ENCODE measurements around the gene MKI67.
A peak's percentile ranks its signal among the peaks of the same experiment; 100 is the strongest.
"Not testable (repeated sequence)": the region's sequence is repeated elsewhere in the genome, so short reads cannot be mapped to it uniquely, and the experiment has no call there.

MKI67 gene

GRCh38 chr10:128151031-128151430 lies 24.8 kb upstream of the MKI67 start:
- DNase-seq: no peak
- in situ Hi-C loops (cut with MboI; ENCODE audit: low pct_unique_long_range_greater_than_20kb, low sequenced_read_pairs): no loop called here

GRCh38 chr10:128150561-128150960 lies 24.3 kb upstream of the MKI67 start:
- in situ Hi-C loops (cut with MboI; ENCODE audit: low pct_unique_long_range_greater_than_20kb, low sequenced_read_pairs): no loop called here
- DNase-seq: no peak

- DNase-seq: peak; percentile 78
- in situ Hi-C loops (cut with MboI; ENCODE audit: low pct_unique_long_range_greater_than_20kb, low sequenced_read_pairs): no loop called here
Observed at GRCh38 chr10:128150045-128150493, 23.8 kb upstream of the MKI67 start.

- in situ Hi-C loops (cut with MboI; ENCODE audit: low pct_unique_long_range_greater_than_20kb, low sequenced_read_pairs): loop anchor here (10.0 kb wide), 1 partner anchor 75 kb away; no protein-coding TSS in a partner anchor
- DNase-seq: no peak
Observed at GRCh38 chr10:128149267-128150014, 23.2 kb upstream of the MKI67 start.

GRCh38 chr10:128147669-128148068 lies 21.4 kb upstream of the MKI67 start:
- DNase-seq: no peak
- in situ Hi-C loops (cut with MboI; ENCODE audit: low pct_unique_long_range_greater_than_20kb, low sequenced_read_pairs): loop anchor here (10.0 kb wide), 1 partner anchor 73 kb away; no protein-coding TSS in a partner anchor

GRCh38 chr10:128147064-128147463 lies 20.8 kb upstream of the MKI67 start:
- no peak for DNase-seq
- in situ Hi-C loops (cut with MboI; ENCODE audit: low pct_unique_long_range_greater_than_20kb, low sequenced_read_pairs): loop anchor here (10.0 kb wide), 1 partner anchor 72 kb away; no protein-coding TSS in a partner anchor

GRCh38 chr10:128144547-128144946 lies 18.3 kb upstream of the MKI67 start:
- in situ Hi-C loops (cut with MboI; ENCODE audit: low pct_unique_long_range_greater_than_20kb, low sequenced_read_pairs): loop anchor here (10.0 kb wide), 1 partner anchor 70 kb away; no protein-coding TSS in a partner anchor
- DNase-seq: no peak

- DNase-seq: no peak
- in situ Hi-C loops (cut with MboI; ENCODE audit: low pct_unique_long_range_greater_than_20kb, low sequenced_read_pairs): loop anchor here (10.0 kb wide), 1 partner anchor 69 kb away; no protein-coding TSS in a partner anchor
Observed at GRCh38 chr10:128143531-128143930, 17.3 kb upstream of the MKI67 start.

- DNase-seq: no peak
- in situ Hi-C loops (cut with MboI; ENCODE audit: low pct_unique_long_range_greater_than_20kb, low sequenced_read_pairs): loop anchor here (10.0 kb wide), 1 partner anchor 66 kb away; no protein-coding TSS in a partner anchor
Observed at GRCh38 chr10:128140425-128140824, 14.2 kb upstream of the MKI67 start.

GRCh38 chr10:128138429-128138828 lies 12.2 kb upstream of the MKI67 start:
- in situ Hi-C loops (cut with MboI; ENCODE audit: low pct_unique_long_range_greater_than_20kb, low sequenced_read_pairs); DNase-seq: not testable (repeated sequence)

- no peak for DNase-seq
- in situ Hi-C loops (cut with MboI; ENCODE audit: low pct_unique_long_range_greater_than_20kb, low sequenced_read_pairs): no loop called here
Observed at GRCh38 chr10:128137877-128138276, 11.7 kb upstream of the MKI67 start.

- in situ Hi-C loops (cut with MboI; ENCODE audit: low pct_unique_long_range_greater_than_20kb, low sequenced_read_pairs): no loop called here
- DNase-seq: no peak
Observed at GRCh38 chr10:128130051-128130450, 3.8 kb upstream of the MKI67 start.

GRCh38 chr10:128128582-128128981 lies 2.4 kb upstream of the MKI67 start:
- in situ Hi-C loops (cut with MboI; ENCODE audit: low pct_unique_long_range_greater_than_20kb, low sequenced_read_pairs): no loop called here
- DNase-seq: no peak

GRCh38 chr10:128125416-128125943 lies 743 bp downstream of the MKI67 start:
- DNase-seq: peak; percentile 25
- in situ Hi-C loops (cut with MboI; ENCODE audit: low pct_unique_long_range_greater_than_20kb, low sequenced_read_pairs): no loop called here

GRCh38 chr10:128124813-128125403 lies 1.3 kb downstream of the MKI67 start:
- DNase-seq: peak; percentile 23
- in situ Hi-C loops (cut with MboI; ENCODE audit: low pct_unique_long_range_greater_than_20kb, low sequenced_read_pairs): no loop called here

- in situ Hi-C loops (cut with MboI; ENCODE audit: low pct_unique_long_range_greater_than_20kb, low sequenced_read_pairs): no loop called here
- DNase-seq: no peak
Observed at GRCh38 chr10:128123846-128124245, 2.4 kb downstream of the MKI67 start.

GRCh38 chr10:128122931-128123330 lies 3.3 kb downstream of the MKI67 start:
- no peak for DNase-seq
- in situ Hi-C loops (cut with MboI; ENCODE audit: low pct_unique_long_range_greater_than_20kb, low sequenced_read_pairs): no loop called here

GRCh38 chr10:128121750-128122412 lies 4.3 kb downstream of the MKI67 start:
- DNase-seq: no peak
- in situ Hi-C loops (cut with MboI; ENCODE audit: low pct_unique_long_range_greater_than_20kb, low sequenced_read_pairs): no loop called here

- DNase-seq: no peak
Observed at GRCh38 chr10:128116851-128117615, 9.2 kb downstream of the MKI67 start.

More at GRCh38 chr10:128116851-128117615, 9.2 kb downstream of the MKI67 start:
- in situ Hi-C loops (cut with MboI; ENCODE audit: low pct_unique_long_range_greater_than_20kb, low sequenced_read_pairs): no loop called here

Data from KBM-7 (cell line).